Astrocyte (in vitro differentiated cells and primary cell): ENCODE measurements around the gene DCDC2B. TPM values are rescaled to one million over a fixed set of nuclear protein-coding genes. Genes with fewer than 3 reads are reported as not detected.

Source experiments
- DNase-seq: peaks from one replicate; pipeline ENCODE4 v3.0.0-alpha.2; 2010; ENCODE audit warnings: low read depth
- FAIRE-seq: peaks from 2 replicates; lab custom pipeline; 2011; peaks lifted over from hg19 to GRCh38; lab: Jason Lieb, UNC
- H2AFZ ChIP-seq: 2 replicates; pipeline ENCODE4 v1.6.0; 2012; ENCODE audit warnings: low read depth, low read length, inconsistent platforms
- H3K27ac ChIP-seq: 2 replicates; pipeline ENCODE4 v1.5.1; 2011; ENCODE audit warnings: low read depth, low read length, inconsistent platforms
- H3K27me3 ChIP-seq: 2 replicates; pipeline ENCODE4 v1.6.0; 2011; ENCODE audit warnings: low read length, inconsistent platforms; ENCODE audit not compliant: insufficient read depth
- H3K36me3 ChIP-seq: 2 replicates; pipeline ENCODE4 v1.5.1; 2011; ENCODE audit warnings: low read length, inconsistent platforms; ENCODE audit not compliant: insufficient read depth
- H3K4me1 ChIP-seq: 2 replicates; pipeline ENCODE4 v1.5.1; 2011; ENCODE audit warnings: low read length, inconsistent platforms; ENCODE audit not compliant: insufficient read depth
- H3K4me2 ChIP-seq: 2 replicates; pipeline ENCODE4 v1.6.0; 2012; ENCODE audit warnings: low read length, inconsistent platforms
- H3K4me3 ChIP-seq: 2 replicates; pipeline ENCODE4 v1.5.1; 2011; ENCODE audit warnings: low read depth, mild to moderate bottlenecking, low read length, inconsistent platforms; ENCODE audit not compliant: insufficient read depth
- H3K79me2 ChIP-seq: 2 replicates; pipeline ENCODE4 v1.6.0; 2012; ENCODE audit warnings: mild to moderate bottlenecking, low read length, inconsistent platforms; ENCODE audit not compliant: insufficient read depth
- H3K9ac ChIP-seq: 2 replicates; pipeline ENCODE4 v1.6.0; 2012; ENCODE audit warnings: mild to moderate bottlenecking, low read length, inconsistent platforms
- H3K9me3 ChIP-seq: 2 replicates; pipeline ENCODE4 v1.5.1; 2012; ENCODE audit warnings: low read depth, mild to moderate bottlenecking, low read length, inconsistent platforms; ENCODE audit not compliant: insufficient read depth
- H4K20me1 ChIP-seq: 2 replicates; pipeline ENCODE4 v1.6.0; 2012; ENCODE audit warnings: low read length, inconsistent platforms; ENCODE audit not compliant: insufficient read depth
- H3K27ac Mint-ChIP-seq: one replicate; pipeline ENCODE4 v1.8.0; 2021; ENCODE audit warnings: mild to moderate bottlenecking, mixed read lengths; ENCODE audit not compliant: unreplicated experiment
- H3K27me3 Mint-ChIP-seq: one replicate; pipeline ENCODE4 v1.8.0; 2021; ENCODE audit warnings: low read depth, mixed read lengths; ENCODE audit not compliant: unreplicated experiment
- H3K36me3 Mint-ChIP-seq: one replicate; pipeline ENCODE4 v1.8.0; 2021; ENCODE audit warnings: low read depth, mixed read lengths; ENCODE audit not compliant: unreplicated experiment
- H3K4me1 Mint-ChIP-seq: one replicate; pipeline ENCODE4 v1.8.0; 2021; ENCODE audit warnings: low read depth, mixed read lengths; ENCODE audit not compliant: unreplicated experiment
- H3K4me3 Mint-ChIP-seq: one replicate; pipeline ENCODE4 v1.8.0; 2021; ENCODE audit warnings: mild to moderate bottlenecking, moderate library complexity, mixed read lengths; ENCODE audit not compliant: unreplicated experiment
- H3K9me3 Mint-ChIP-seq: one replicate; pipeline ENCODE4 v1.8.0; 2021; ENCODE audit warnings: mild to moderate bottlenecking, mixed read lengths; ENCODE audit not compliant: unreplicated experiment
- CTCF ChIP-seq: IDR thresholded peaks from 2 replicates; pipeline ENCODE4 v1.5.1; 2011; ENCODE audit warnings: low read depth, mild to moderate bottlenecking, inconsistent platforms, low read length, moderate library complexity; ENCODE audit not compliant: insufficient read depth
- EZH2 ChIP-seq: IDR thresholded peaks from 2 replicates; pipeline ENCODE4 v1.6.1; 2012; ENCODE audit warnings: mild to moderate bottlenecking, low read length, inconsistent platforms; ENCODE audit not compliant: insufficient read depth
- total RNA-seq: library from RNA; stranded (reverse); gene quantifications from 2 replicates; pipeline ENCODE4 v1.2.1, GENCODE V29; 2021

DCDC2B gene
- total RNA-seq, 1 donor from 2014 or later: not detected

DNA sequence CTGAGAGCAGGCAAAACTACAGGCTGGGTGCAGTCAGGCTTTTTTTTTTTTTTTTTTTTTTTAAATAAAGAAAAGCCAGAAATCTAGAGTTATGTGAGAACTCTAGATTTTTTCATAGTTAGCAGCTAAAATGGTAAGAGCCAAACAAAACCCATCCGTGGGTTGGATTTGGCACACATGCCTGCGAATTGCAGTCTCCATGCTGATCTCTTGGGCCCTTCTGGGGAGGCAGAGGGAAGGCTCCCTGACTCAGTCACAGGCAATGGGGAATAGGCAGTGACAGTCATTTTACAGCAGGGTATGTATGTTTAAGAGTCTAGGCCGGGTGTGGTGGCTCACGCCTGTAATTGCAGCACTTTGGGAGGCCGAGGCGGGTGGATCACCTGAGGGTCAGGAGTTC lies 26.8 kb upstream of the DCDC2B start:
- no peak overlapping the region for H3K27ac ChIP-seq
- peaks cover 19% of the 10 kb centered on the region for H3K4me1 ChIP-seq
- peaks cover 33% of the 10 kb centered on the region for H3K4me1 Mint-ChIP-seq
- H3K79me2 ChIP-seq: peaks cover 64% of the 10 kb centered on the region
- H3K27me3 ChIP-seq: no peaks in the 10 kb centered on the region
- H3K36me3 Mint-ChIP-seq: peaks cover 30% of the 10 kb centered on the region
- peak overlapping the region; percentile 91 for H3K4me2 ChIP-seq
- H3K36me3 ChIP-seq: peaks cover 21% of the 10 kb centered on the region
- no peaks in the 10 kb centered on the region for H3K9me3 Mint-ChIP-seq
- peak overlapping the region; percentile 69 for H3K4me3 ChIP-seq
- H4K20me1 ChIP-seq: peaks cover 54% of the 10 kb centered on the region
- peak overlapping the region; percentile 72 for H3K27ac Mint-ChIP-seq
- no peaks in the 10 kb centered on the region for H3K27me3 Mint-ChIP-seq
- no peak overlapping the region for H3K9ac ChIP-seq
- no peak overlapping the region for H2AFZ ChIP-seq
- peak overlapping the region; percentile 90 for H3K4me3 Mint-ChIP-seq
- FAIRE-seq: no peak
- no peaks in the 10 kb centered on the region for H3K9me3 ChIP-seq
- peak; percentile 15 for DNase-seq
- TF ChIP-seq CTCF (no peak), EZH2 (no peak)

DNA sequence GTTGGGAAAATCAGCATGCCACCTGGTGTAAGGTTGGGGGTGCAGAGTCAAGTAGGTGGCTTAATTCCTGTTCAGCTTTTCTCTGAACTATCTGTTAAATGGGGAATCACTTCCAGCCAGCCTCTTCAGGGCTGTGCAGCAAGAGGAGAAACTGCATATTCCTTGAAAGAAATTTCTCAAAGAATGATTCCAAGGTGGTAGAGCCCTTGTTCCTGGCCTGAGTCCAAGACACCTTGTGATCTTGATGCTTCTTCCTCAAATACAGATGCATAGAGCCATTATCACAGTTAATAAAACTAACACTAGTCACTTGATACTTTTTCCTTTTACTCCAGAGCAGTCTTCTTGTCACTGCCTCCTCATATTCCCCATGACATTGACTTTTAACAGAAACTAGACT lies 24.2 kb upstream of the DCDC2B start:
- no peak overlapping the region for H3K4me3 ChIP-seq
- peaks cover 39% of the 10 kb centered on the region for H3K4me1 Mint-ChIP-seq
- DNase-seq (no peak), FAIRE-seq (no peak)
- H3K9ac ChIP-seq: no peak overlapping the region
- peaks cover 77% of the 10 kb centered on the region for H3K79me2 ChIP-seq
- H3K4me2 ChIP-seq: peak overlapping the region; percentile 50
- H4K20me1 ChIP-seq: peaks cover 77% of the 10 kb centered on the region
- H3K27me3 ChIP-seq: no peaks in the 10 kb centered on the region
- H3K36me3 ChIP-seq: peaks cover 46% of the 10 kb centered on the region
- TF ChIP-seq EZH2: no peak
- no peak for TF ChIP-seq CTCF
- no peaks in the 10 kb centered on the region for H3K27me3 Mint-ChIP-seq
- no peak overlapping the region for H3K27ac ChIP-seq
- H3K4me3 Mint-ChIP-seq: no peak overlapping the region
- peaks cover 19% of the 10 kb centered on the region for H3K4me1 ChIP-seq
- H3K9me3 Mint-ChIP-seq: no peaks in the 10 kb centered on the region
- H3K9me3 ChIP-seq: no peaks in the 10 kb centered on the region
- H3K36me3 Mint-ChIP-seq: peaks cover 36% of the 10 kb centered on the region
- H3K27ac Mint-ChIP-seq: peak overlapping the region; percentile 66
- no peak overlapping the region for H2AFZ ChIP-seq

- peaks cover 37% of the 10 kb centered on the region for H3K36me3 Mint-ChIP-seq
- H4K20me1 ChIP-seq: peaks cover 82% of the 10 kb centered on the region
- FAIRE-seq: no peak
Observed at GRCh38 chr1:32186077-32186476, 22.8 kb upstream of the DCDC2B start.

More at GRCh38 chr1:32186077-32186476, 22.8 kb upstream of the DCDC2B start:
- peaks cover 68% of the 10 kb centered on the region for H3K79me2 ChIP-seq
- peak overlapping the region; percentile 1 for H3K4me2 ChIP-seq
- no peak overlapping the region for H3K9ac ChIP-seq
- H3K9me3 ChIP-seq: no peaks in the 10 kb centered on the region
- Mint-ChIP-seq H3K4me3 (peak overlapping the region; percentile 74), H3K4me1 (peaks cover 34% of the 10 kb centered on the region), H3K27me3 (no peaks in the 10 kb centered on the region), H3K9me3 (no peaks in the 10 kb centered on the region), H3K27ac (peak overlapping the region; percentile 99)
- peaks cover 56% of the 10 kb centered on the region for H3K36me3 ChIP-seq
- no peak overlapping the region for H3K4me3 ChIP-seq
- no peak for DNase-seq
- H2AFZ ChIP-seq: no peak overlapping the region
- no peaks in the 10 kb centered on the region for H3K27me3 ChIP-seq
- no peak for TF ChIP-seq CTCF
- TF ChIP-seq EZH2: no peak
- H3K4me1 ChIP-seq: peaks cover 11% of the 10 kb centered on the region
- H3K27ac ChIP-seq: no peak overlapping the region
